HFFc6 (cell line): ENCODE results near the gene ALG6. TPM values are rescaled to one million over a fixed set of nuclear protein-coding genes. Genes with fewer than 3 reads are reported as not detected.

ENCODE experiments used
- DNase-seq: peaks from one replicate; pipeline ENCODE4 v3.0.0-alpha.2; 2018
- H3K27ac Mint-ChIP-seq: 2 replicates; pipeline ENCODE4 v1.8.0; 2020; ENCODE audit warnings: mild to moderate bottlenecking, mixed read lengths
- H3K27me3 Mint-ChIP-seq: 2 replicates; pipeline ENCODE4 v1.8.0; 2021; ENCODE audit warnings: mild to moderate bottlenecking, moderate library complexity, mixed read lengths; ENCODE audit not compliant: insufficient read depth
- H3K36me3 Mint-ChIP-seq: 2 replicates; pipeline ENCODE4 v1.8.0; 2021; ENCODE audit warnings: low read depth, mixed read lengths
- H3K4me1 Mint-ChIP-seq: 2 replicates; pipeline ENCODE4 v1.8.0; 2020; ENCODE audit warnings: low read depth, mixed read lengths
- H3K4me3 Mint-ChIP-seq: 2 replicates; pipeline ENCODE4 v1.8.0; 2020; ENCODE audit warnings: mild to moderate bottlenecking, moderate library complexity, mixed read lengths
- H3K9me3 Mint-ChIP-seq: 2 replicates; pipeline ENCODE4 v1.8.0; 2020; ENCODE audit warnings: mild to moderate bottlenecking, mixed read lengths
- total RNA-seq, 6 experiments: library from RNA; stranded (reverse); fragmentation: NEBNext Ultra II Directional; extraction: Animal tissue kit (Norgen Biotek cat#: 25700); gene quantifications; 2 replicates in 1 of 6; 3 replicates in 5 of 6; pipeline ENCODE4 v1.2.3, GENCODE V29; 2021
- TF ChIP-seq, protein P1 (sequence below): fragments of 200-600 bp; sonication (generic); IDR thresholded peaks from 2 replicates; pipeline ENCODE4 v1.5.0; 2021; ENCODE audit warnings: antibody characterized with exemption, mild to moderate bottlenecking

The ALG6 gene
- total RNA-seq, 6 experiments from 2014 or later = 6.7 to 9.0 (median 7.7) TPM

DNA sequence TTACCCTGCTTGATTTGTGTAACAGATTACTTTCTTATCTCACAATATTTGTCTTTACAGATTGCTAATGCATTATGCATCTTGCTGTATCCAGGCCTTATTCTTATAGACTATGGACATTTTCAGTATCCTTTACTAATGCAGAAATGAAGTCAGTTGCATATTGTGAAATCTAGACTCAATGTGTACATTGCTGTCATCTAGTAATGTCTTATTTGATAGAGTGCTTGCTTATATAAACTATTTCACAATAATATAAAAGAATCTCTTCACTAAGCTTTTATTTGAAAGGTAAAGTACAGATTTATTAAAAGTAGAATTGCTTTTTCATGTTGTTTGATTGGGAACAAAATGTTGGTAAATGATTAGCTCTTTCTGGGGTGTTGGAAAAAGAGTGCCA lies 39.6 kb downstream of the ALG6 start:
- H3K27me3 Mint-ChIP-seq = no peaks in the 10 kb centered on the region
- DNase-seq = no peak
- TF ChIP-seq, protein P1, sequence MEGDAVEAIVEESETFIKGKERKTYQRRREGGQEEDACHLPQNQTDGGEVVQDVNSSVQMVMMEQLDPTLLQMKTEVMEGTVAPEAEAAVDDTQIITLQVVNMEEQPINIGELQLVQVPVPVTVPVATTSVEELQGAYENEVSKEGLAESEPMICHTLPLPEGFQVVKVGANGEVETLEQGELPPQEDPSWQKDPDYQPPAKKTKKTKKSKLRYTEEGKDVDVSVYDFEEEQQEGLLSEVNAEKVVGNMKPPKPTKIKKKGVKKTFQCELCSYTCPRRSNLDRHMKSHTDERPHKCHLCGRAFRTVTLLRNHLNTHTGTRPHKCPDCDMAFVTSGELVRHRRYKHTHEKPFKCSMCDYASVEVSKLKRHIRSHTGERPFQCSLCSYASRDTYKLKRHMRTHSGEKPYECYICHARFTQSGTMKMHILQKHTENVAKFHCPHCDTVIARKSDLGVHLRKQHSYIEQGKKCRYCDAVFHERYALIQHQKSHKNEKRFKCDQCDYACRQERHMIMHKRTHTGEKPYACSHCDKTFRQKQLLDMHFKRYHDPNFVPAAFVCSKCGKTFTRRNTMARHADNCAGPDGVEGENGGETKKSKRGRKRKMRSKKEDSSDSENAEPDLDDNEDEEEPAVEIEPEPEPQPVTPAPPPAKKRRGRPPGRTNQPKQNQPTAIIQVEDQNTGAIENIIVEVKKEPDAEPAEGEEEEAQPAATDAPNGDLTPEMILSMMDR = no peak
- no peak overlapping the region for H3K27ac Mint-ChIP-seq
- H3K4me1 Mint-ChIP-seq = peaks cover 23% of the 10 kb centered on the region
- no peaks in the 10 kb centered on the region for H3K9me3 Mint-ChIP-seq
- H3K4me3 Mint-ChIP-seq = no peak overlapping the region
- no peaks in the 10 kb centered on the region for H3K36me3 Mint-ChIP-seq

- H3K36me3 Mint-ChIP-seq = no peaks in the 10 kb centered on the region
- H3K27me3 Mint-ChIP-seq = no peaks in the 10 kb centered on the region
- peaks cover 23% of the 10 kb centered on the region for H3K4me1 Mint-ChIP-seq
- peak overlapping the region; percentile 32; the same call in 1 of the 2 replicates for H3K27ac Mint-ChIP-seq
- DNase-seq = no peak
- peak overlapping the region; percentile 23; the same call in 1 of the 2 replicates for H3K4me3 Mint-ChIP-seq
- no peaks in the 10 kb centered on the region for H3K9me3 Mint-ChIP-seq
- TF ChIP-seq, protein P1 = no peak
Observed at GRCh38 chr1:63408331-63408730, 40.9 kb downstream of the ALG6 start.

GRCh38 chr1:63411066-63411465 lies 43.6 kb downstream of the ALG6 start:
- H3K36me3 Mint-ChIP-seq = no peaks in the 10 kb centered on the region
- H3K27me3 Mint-ChIP-seq = no peaks in the 10 kb centered on the region
- H3K4me1 Mint-ChIP-seq = peaks cover 23% of the 10 kb centered on the region
- no peak overlapping the region for H3K4me3 Mint-ChIP-seq
- H3K27ac Mint-ChIP-seq = no peak overlapping the region
- no peak for DNase-seq
- TF ChIP-seq, protein P1 = no peak
- H3K9me3 Mint-ChIP-seq = no peaks in the 10 kb centered on the region

- H3K36me3 Mint-ChIP-seq = no peaks in the 10 kb centered on the region
- TF ChIP-seq, protein P1 = peak; percentile 33
- H3K27ac Mint-ChIP-seq = no peak overlapping the region
- no peak overlapping the region for H3K4me3 Mint-ChIP-seq
- peaks cover 8% of the 10 kb centered on the region for H3K4me1 Mint-ChIP-seq
- H3K27me3 Mint-ChIP-seq = no peaks in the 10 kb centered on the region
- no peak for DNase-seq
- no peaks in the 10 kb centered on the region for H3K9me3 Mint-ChIP-seq
Observed at GRCh38 chr1:63413394-63413793, 46.0 kb downstream of the ALG6 start.

DNA sequence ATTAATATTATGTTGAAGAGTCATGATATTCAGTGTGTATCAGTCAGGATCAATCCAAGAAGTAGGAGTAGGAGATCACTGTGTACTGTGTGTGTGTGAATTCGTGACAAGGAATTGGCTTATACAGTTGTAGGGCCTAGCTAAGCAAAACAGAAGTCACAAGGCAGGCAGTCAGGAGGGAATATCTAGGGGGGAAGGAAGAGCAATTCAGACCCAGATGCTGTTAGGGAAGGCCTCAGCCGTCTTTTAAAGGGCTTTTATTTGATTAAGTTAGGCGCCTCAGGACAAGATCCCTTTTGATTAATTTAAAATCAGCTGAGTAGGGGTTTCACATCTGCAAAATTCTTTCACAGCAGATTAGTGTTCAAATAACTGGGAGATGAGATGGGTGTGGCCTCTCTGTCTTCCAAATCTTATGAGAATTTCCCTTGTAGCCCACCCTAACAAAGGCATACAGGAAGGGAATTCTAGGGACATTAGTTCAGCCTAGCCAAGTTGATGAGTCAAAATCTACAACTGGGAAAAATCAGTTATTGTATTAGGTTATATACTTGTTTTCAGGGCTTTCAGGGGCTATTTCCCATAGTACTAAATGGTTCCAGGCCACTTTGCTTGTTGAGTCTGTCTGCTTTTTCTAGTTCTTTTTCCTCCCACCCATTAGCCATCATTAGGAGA lies 47.4 kb downstream of the ALG6 start:
- H3K27me3 Mint-ChIP-seq = no peaks in the 10 kb centered on the region

More for the DNA sequence above, 47.4 kb downstream of the ALG6 start:
- DNase-seq = no peak
- Mint-ChIP-seq H3K4me1 (0 out of 2 replicates have a peak, but pooled peaks cover 5% of the 10 kb centered on the region), H3K36me3 (no peaks in the 10 kb centered on the region), H3K9me3 (no peaks in the 10 kb centered on the region), H3K4me3 (no peak overlapping the region), H3K27ac (no peak overlapping the region; the same call in 1 of the 2 replicates)
- TF ChIP-seq, protein P1 = no peak
